Tibial artery (tissue), 4 donors: ENCODE results near the gene ALG14.

Experiments
- DNase-seq, 2 donors: peaks; one replicate each; pipeline ENCODE4 v3.0.0-alpha.2; 2019
- H3K27ac ChIP-seq, 2 donors: fragments of 200-600 bp; sonication (generic) in 1 of 2; 1 replicate in 1 of 2; 2 replicates in 1 of 2; pipeline ENCODE4 v1.5.1; 2018 to 2019; ENCODE audit warnings: mild to moderate bottlenecking in 1 of 2
- H3K27me3 ChIP-seq, 2 donors: fragments of 200-600 bp; sonication (generic) in 1 of 2; one replicate each; pipeline versions ENCODE4 v1.5.1 to v1.6.0; 2016 to 2019
- H3K36me3 ChIP-seq, 3 donors: fragments of 200-600 bp; sonication (generic) in 2 of 3; one replicate each; pipeline ENCODE4 v1.5.1; 2016 to 2019; ENCODE audit warnings: mild to moderate bottlenecking in 2 of 3
- H3K4me1 ChIP-seq, 4 donors: fragments of 200-600 bp; sonication (generic) in 2 of 4; 1 replicate in 3 of 4; 2 replicates in 1 of 4; pipeline ENCODE4 v1.5.1; 2016 to 2019
- H3K4me3 ChIP-seq, 2 donors: fragments of 200-600 bp; sonication (generic) in 1 of 2; 1 replicate in 1 of 2; 2 replicates in 1 of 2; pipeline ENCODE4 v1.5.1; 2018 to 2019; ENCODE audit warnings: mild to moderate bottlenecking in 2 of 2
- H3K9me3 ChIP-seq, 3 donors: fragments of 200-600 bp; sonication (generic) in 1 of 3; one replicate each; pipeline ENCODE4 v1.5.1; 2016 to 2019
- intact Hi-C: fragments of 100-400 bp; cut with DNase I; formaldehyde crosslinking; loops from one replicate; pipeline ENCODE4 v1.15.0; 2023; ENCODE audit warnings: low total_unique reads
- TF ChIP-seq, protein P1 (sequence below), 2 experiments: fragments of 200-600 bp in 1 of 2; fragments of 450-650 bp in 1 of 2; IDR thresholded peaks; one replicate each; pipeline ENCODE4 v1.5.1; 2017 to 2019; ENCODE audit warnings: antibody characterized with exemption in 2 of 2, mild to moderate bottlenecking in 1 of 2, moderate library complexity in 1 of 2

Gene ALG14

DNA sequence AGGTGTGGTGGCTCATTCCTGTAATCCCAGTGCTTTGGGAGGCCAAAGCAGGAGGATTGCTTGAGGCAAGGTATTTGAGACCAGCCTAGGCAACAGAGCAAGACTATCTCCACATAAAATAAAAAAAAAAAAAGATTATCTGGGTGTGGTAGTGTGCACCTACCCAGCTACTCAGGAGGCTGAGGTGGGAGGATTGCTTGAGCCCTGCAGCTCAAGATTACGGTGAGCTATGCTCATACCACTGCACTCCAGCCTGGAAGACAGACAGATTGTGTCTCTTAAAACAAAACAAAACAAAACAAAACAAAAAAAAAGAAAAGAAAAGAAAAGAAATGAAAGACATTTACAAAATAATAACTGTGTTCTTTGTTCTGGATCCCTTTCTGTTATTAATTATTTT lies 38.3 kb upstream of the ALG14 start:
- no peaks in the 10 kb centered on the region for H3K36me3 ChIP-seq
- TF ChIP-seq, protein P1, sequence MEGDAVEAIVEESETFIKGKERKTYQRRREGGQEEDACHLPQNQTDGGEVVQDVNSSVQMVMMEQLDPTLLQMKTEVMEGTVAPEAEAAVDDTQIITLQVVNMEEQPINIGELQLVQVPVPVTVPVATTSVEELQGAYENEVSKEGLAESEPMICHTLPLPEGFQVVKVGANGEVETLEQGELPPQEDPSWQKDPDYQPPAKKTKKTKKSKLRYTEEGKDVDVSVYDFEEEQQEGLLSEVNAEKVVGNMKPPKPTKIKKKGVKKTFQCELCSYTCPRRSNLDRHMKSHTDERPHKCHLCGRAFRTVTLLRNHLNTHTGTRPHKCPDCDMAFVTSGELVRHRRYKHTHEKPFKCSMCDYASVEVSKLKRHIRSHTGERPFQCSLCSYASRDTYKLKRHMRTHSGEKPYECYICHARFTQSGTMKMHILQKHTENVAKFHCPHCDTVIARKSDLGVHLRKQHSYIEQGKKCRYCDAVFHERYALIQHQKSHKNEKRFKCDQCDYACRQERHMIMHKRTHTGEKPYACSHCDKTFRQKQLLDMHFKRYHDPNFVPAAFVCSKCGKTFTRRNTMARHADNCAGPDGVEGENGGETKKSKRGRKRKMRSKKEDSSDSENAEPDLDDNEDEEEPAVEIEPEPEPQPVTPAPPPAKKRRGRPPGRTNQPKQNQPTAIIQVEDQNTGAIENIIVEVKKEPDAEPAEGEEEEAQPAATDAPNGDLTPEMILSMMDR (IDR thresholded peaks at IDR 0.05): no peak
- H3K27me3 ChIP-seq: no peaks in the 10 kb centered on the region
- no peaks in the 10 kb centered on the region for H3K9me3 ChIP-seq
- no peak overlapping the region for H3K4me3 ChIP-seq
- intact Hi-C loops: loop anchor here (2.0 kb wide), 1 partner anchor 38 kb away; the partner anchor contains the start of gene ALG14
- no peaks in the 10 kb centered on the region for H3K4me1 ChIP-seq
- no peak overlapping the region for H3K27ac ChIP-seq
- DNase-seq: no peak

DNA sequence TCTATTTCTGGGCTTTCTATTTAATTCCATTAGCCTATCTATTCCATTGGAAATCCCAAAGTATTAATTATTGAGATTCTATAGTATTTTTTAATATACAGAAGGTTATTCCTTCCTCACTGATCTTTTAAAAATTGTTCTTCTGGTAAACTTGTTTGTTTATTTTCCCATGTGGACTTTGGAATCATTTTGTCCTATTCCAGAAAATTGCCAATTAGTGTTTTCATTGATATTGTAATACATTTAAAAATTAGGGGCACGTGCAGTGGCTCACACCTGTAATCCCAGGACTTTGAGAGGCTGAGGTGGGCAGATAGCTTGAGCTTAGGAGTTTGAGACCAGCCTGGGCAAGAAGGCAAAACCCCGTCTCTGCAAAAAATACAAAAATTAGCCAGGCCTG lies 36.0 kb upstream of the ALG14 start:
- no peaks in the 10 kb centered on the region for H3K27me3 ChIP-seq
- DNase-seq: no peak
- H3K27ac ChIP-seq: no peak overlapping the region
- TF ChIP-seq, protein P1 (IDR thresholded peaks at IDR 0.05): no peak
- intact Hi-C loops: no loop called here
- no peaks in the 10 kb centered on the region for H3K9me3 ChIP-seq
- H3K4me1 ChIP-seq: no peaks in the 10 kb centered on the region
- no peaks in the 10 kb centered on the region for H3K36me3 ChIP-seq
- H3K4me3 ChIP-seq: no peak overlapping the region

DNA sequence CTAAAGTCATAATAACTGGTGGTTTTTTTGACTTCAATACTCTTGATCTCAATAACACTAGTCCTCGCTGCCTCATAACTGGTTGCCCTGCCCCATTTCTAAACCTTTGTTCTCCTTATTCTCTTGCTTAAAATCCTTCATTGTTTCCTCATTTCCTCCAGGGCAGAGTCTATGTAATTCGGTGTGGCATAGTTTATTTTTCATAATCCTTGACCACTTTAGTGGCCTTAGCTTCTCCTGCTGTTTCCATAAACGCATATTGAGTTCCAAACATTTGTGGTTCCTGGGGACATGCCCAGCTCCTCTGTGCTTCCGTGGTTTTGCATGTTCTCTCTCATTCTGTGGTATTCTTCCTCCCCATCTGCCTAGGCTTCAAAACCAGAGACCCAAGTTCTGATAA lies 25.4 kb upstream of the ALG14 start:
- no peaks in the 10 kb centered on the region for H3K9me3 ChIP-seq
- H3K4me3 ChIP-seq: no peak overlapping the region
- no peak overlapping the region for H3K27ac ChIP-seq
- no peaks in the 10 kb centered on the region for H3K36me3 ChIP-seq
- H3K27me3 ChIP-seq: no peaks in the 10 kb centered on the region
- no peak for DNase-seq
- TF ChIP-seq, protein P1 (IDR thresholded peaks at IDR 0.05): no peak
- no peaks in the 10 kb centered on the region for H3K4me1 ChIP-seq
- intact Hi-C loops: no loop called here

DNA sequence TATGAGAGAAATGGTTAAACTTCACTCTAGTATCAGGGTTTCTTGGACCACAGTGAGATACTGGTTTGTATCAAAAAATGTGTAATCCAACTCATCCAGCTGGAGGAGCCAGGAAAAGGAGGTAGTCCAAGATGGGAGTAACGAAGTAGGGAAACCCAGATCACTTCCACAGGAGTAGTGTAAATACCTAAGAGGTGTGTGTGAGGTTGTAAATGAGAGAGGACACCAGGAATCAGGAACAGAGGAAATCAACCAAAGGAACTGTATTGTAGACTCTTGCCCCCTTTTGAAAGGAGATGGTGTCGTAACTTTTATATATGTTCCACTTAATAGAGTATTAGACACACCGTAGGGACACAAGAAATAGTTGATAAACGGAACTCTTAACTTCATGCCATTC lies 24.7 kb upstream of the ALG14 start:
- Histone ChIP-seq H3K9me3 (no peaks in the 10 kb centered on the region), H3K36me3 (no peaks in the 10 kb centered on the region), H3K4me3 (no peak overlapping the region), H3K27me3 (no peaks in the 10 kb centered on the region), H3K27ac (no peak overlapping the region), H3K4me1 (no peaks in the 10 kb centered on the region)
- intact Hi-C loops: no loop called here
- DNase-seq: no peak
- TF ChIP-seq, protein P1 (IDR thresholded peaks at IDR 0.05): no peak

DNA sequence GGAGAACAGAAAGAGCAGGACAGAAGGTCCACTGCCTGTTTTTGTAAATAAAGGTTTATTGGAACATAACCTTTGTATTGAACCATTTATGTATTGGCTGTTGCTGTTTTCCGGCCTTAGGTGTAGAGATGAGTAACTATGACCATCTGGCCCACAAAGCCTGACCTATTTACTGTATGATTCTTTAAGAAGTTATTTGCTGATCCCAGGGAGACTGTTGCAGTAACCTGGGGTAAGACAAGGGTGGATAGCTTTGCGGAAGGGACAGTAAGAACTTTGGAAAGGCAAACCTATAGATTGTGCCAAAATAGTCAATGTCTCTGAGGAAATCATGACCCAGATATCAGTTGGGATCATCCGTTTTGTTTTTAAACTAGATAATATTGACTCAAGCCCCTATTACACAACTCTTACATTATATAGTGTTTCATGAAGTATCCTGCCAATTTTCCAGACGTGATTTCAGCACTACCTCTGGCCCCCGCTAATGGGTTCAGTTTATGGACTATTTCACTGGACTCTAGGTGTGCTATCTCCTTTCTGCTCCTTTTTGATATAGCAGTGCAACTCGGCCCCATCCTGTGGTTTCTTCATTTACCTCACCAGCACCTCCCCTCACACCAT lies 23.6 kb upstream of the ALG14 start:
- no peak overlapping the region for H3K27ac ChIP-seq
- intact Hi-C loops: no loop called here
- DNase-seq: no peak

More for the DNA sequence above, 23.6 kb upstream of the ALG14 start:
- Histone ChIP-seq H3K36me3 (no peaks in the 10 kb centered on the region), H3K27me3 (no peaks in the 10 kb centered on the region), H3K4me1 (no peaks in the 10 kb centered on the region), H3K9me3 (no peaks in the 10 kb centered on the region), H3K4me3 (no peak overlapping the region)
- TF ChIP-seq, protein P1 (IDR thresholded peaks at IDR 0.05): no peak
